ENCODE data around the gene ARRDC1.

DNA sequence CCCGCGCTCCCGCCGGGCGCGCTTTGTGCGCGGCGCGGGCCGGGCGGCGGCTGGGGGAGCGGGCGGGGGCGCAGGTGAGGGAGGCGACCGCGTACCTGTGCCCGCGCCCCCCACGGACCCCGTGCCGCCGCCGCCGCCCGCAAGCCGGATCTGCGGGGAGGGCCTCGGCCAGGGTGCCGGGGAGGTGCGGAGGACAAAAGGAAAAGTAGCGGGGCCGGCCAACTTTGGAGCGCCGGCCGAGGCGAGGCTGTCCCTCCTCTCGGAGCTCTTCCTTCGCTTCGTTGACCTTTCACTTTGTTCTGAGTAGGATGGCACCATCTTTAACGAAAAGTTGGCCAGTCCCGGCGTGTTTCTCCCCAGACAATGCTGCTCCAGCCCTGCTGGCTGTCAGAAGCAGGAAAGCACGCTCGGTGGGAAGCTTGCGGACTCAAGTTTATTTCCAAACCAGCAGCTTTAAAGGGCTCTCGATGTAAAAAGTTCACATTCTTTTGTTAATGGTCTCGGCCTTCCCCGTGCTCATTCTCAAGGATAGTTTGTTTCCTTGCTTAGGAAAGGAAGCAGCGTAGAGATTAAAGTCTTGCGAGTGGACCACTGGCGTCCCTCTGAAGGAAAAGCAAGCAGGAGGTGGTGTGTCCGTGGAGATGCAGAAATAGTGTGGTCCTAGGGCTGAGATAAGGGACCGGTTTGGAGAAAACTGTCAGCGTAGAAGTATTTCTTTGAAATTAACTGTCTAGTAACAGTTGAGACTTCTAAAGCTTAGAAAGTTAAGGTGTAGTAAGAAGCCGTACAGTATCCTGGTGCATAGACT, 14.0 kb downstream of the ARRDC1 start:
- TF ChIP-seq, protein P1, sequence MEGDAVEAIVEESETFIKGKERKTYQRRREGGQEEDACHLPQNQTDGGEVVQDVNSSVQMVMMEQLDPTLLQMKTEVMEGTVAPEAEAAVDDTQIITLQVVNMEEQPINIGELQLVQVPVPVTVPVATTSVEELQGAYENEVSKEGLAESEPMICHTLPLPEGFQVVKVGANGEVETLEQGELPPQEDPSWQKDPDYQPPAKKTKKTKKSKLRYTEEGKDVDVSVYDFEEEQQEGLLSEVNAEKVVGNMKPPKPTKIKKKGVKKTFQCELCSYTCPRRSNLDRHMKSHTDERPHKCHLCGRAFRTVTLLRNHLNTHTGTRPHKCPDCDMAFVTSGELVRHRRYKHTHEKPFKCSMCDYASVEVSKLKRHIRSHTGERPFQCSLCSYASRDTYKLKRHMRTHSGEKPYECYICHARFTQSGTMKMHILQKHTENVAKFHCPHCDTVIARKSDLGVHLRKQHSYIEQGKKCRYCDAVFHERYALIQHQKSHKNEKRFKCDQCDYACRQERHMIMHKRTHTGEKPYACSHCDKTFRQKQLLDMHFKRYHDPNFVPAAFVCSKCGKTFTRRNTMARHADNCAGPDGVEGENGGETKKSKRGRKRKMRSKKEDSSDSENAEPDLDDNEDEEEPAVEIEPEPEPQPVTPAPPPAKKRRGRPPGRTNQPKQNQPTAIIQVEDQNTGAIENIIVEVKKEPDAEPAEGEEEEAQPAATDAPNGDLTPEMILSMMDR (tag by site-specific recombination; IDR thresholded peaks at IDR 0.05): no peak
- no peak for TF ChIP-seq ZNF514 (tag by site-specific recombination; IDR thresholded peaks at IDR 0.05)
- TF ChIP-seq, protein P2, sequence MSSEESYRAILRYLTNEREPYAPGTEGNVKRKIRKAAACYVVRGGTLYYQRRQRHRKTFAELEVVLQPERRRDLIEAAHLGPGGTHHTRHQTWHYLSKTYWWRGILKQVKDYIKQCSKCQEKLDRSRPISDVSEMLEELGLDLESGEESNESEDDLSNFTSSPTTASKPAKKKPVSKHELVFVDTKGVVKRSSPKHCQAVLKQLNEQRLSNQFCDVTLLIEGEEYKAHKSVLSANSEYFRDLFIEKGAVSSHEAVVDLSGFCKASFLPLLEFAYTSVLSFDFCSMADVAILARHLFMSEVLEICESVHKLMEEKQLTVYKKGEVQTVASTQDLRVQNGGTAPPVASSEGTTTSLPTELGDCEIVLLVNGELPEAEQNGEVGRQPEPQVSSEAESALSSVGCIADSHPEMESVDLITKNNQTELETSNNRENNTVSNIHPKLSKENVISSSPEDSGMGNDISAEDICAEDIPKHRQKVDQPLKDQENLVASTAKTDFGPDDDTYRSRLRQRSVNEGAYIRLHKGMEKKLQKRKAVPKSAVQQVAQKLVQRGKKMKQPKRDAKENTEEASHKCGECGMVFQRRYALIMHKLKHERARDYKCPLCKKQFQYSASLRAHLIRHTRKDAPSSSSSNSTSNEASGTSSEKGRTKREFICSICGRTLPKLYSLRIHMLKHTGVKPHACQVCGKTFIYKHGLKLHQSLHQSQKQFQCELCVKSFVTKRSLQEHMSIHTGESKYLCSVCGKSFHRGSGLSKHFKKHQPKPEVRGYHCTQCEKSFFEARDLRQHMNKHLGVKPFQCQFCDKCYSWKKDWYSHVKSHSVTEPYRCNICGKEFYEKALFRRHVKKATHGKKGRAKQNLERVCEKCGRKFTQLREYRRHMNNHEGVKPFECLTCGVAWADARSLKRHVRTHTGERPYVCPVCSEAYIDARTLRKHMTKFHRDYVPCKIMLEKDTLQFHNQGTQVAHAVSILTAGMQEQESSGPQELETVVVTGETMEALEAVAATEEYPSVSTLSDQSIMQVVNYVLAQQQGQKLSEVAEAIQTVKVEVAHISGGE (tag by site-specific recombination; conservative IDR thresholded peaks at IDR 0.05; ENCODE audit: low read depth): no peak
- TF ChIP-seq ZNF394 (tag by site-specific recombination; IDR thresholded peaks at IDR 0.05; ENCODE audit: borderline replicate concordance): no peak
- no peak for TF ChIP-seq ZNF777 (tag by site-specific recombination; IDR thresholded peaks at IDR 0.05; ENCODE audit: borderline replicate concordance)
